ENCODE measurements around the gene ADGRG3. TPM values are rescaled to one million over a fixed set of nuclear protein-coding genes. Genes with fewer than 3 reads are reported as not detected.

ADGRG3 gene
- total and polyA plus RNA-seq, 2 of the 13 experiments (the other 11 are each of a cell fraction or from before 2014, with no cell fraction given), result 2.7 to 11.8 TPM

GRCh38 chr16:57736419-57737351 is 68.6 kb downstream of the ADGRG3 start (continued):
- TF ChIP-seq POLR2G (IDR thresholded peaks at IDR 0.05; ENCODE audit: low read depth, low read length) (peak; percentile 56; the same call in 1 of the 2 replicates), POLR2A (IDR thresholded peaks at IDR 0.05; ENCODE audit: insufficient read depth in 1 of 2, low read depth in 2 of 2, low read length in 2 of 2) (peak in 1 of 2 experiments; percentile 79; a peak in 2 of 4 replicates), ELF4 (CRISPR knock-in tag; IDR thresholded peaks at IDR 0.05; ENCODE audit: borderline replicate concordance) (no peak), ATF1 (CRISPR knock-in tag; IDR thresholded peaks at IDR 0.05) (peak; percentile 77), ZNF230 (CRISPR knock-in tag; IDR thresholded peaks at IDR 0.05) (no peak), SCMH1 (CRISPR knock-in tag; IDR thresholded peaks at IDR 0.05; ENCODE audit: borderline replicate concordance) (no peak), ZNF792 (CRISPR knock-in tag; IDR thresholded peaks at IDR 0.05) (no peak), TMF1 (CRISPR knock-in tag; IDR thresholded peaks at IDR 0.05; ENCODE audit: low read depth) (no peak), ARID5B (CRISPR knock-in tag; IDR thresholded peaks at IDR 0.05) (no peak), TRIM24 (CRISPR knock-in tag; IDR thresholded peaks at IDR 0.05) (no peak), ZNF788 (CRISPR knock-in tag; IDR thresholded peaks at IDR 0.05; ENCODE audit: borderline replicate concordance) (no peak; the same call in 1 of the 2 replicates), MATR3 (CRISPR knock-in tag; IDR thresholded peaks at IDR 0.05) (no peak), NFYC (CRISPR knock-in tag; IDR thresholded peaks at IDR 0.05) (peak; percentile 32), ZNF7 (CRISPR knock-in tag; IDR thresholded peaks at IDR 0.05) (no peak), ZNF576 (CRISPR knock-in tag; IDR thresholded peaks at IDR 0.05) (0 out of 2 replicates have a peak, but pooled peaks have one; percentile 30), PRDM15 (CRISPR knock-in tag; IDR thresholded peaks at IDR 0.05) (no peak), CREB1 (IDR thresholded peaks at IDR 0.05) (peak; percentile 98), CREB1 (CRISPR knock-in tag; IDR thresholded peaks at IDR 0.05) (peak; percentile 89), NFATC3 (CRISPR knock-in tag; IDR thresholded peaks at IDR 0.05) (no peak), NFE2 (CRISPR knock-in tag; IDR thresholded peaks at IDR 0.05) (no peak), TERF1 (CRISPR knock-in tag; IDR thresholded peaks at IDR 0.05) (no peak), ZNF549 (CRISPR knock-in tag; IDR thresholded peaks at IDR 0.05) (no peak)

Measured in HepG2 (cell line).